PC-9 (cell line): ENCODE data around the gene BMAL1. TPM values are rescaled to one million over a fixed set of nuclear protein-coding genes. Genes with fewer than 3 reads are reported as not detected.

Source experiments
- BruUV-seq: library from RNA; stranded (reverse); fragments of 400-500 nt; replicated peaks from 2 replicates; lab custom pipeline; 2021; lab: Mats Ljungman, UMichigan
- CTCF ChIA-PET: fragments of 300-600 bp; sonication (Branson Sonifier 250); formaldehyde crosslinking; loops from one replicate; lab custom pipeline; 2022; ENCODE audit warnings: antibody characterized with exemption; lab: Charles Lee
- POLR2A ChIA-PET: fragments of 300-600 bp; sonication (Branson Sonifier 250); formaldehyde crosslinking; loops from one replicate; lab custom pipeline; 2022; ENCODE audit warnings: antibody characterized with exemption; ENCODE audit not compliant: unreplicated experiment; lab: Charles Lee
- DNase-seq, 2 experiments: peaks; one replicate each; pipeline versions ENCODE4 v3.0.0 to v3.0.0-alpha.2; 2015 to 2022; ENCODE audit warnings: mixed read lengths in 1 of 2
- H2AFZ ChIP-seq: fragments of 200-600 bp; sonication (generic); 2 replicates; pipeline ENCODE4 v1.8.1; 2017; ENCODE audit warnings: antibody characterized with exemption
- H3F3A ChIP-seq: fragments of 200-600 bp; sonication (generic); 2 replicates; pipeline ENCODE4 v1.8.1; 2017; ENCODE audit warnings: antibody characterized with exemption, mild to moderate bottlenecking, low read depth; ENCODE audit not compliant: insufficient read depth
- H3K27ac ChIP-seq: fragments of 200-600 bp; sonication (generic); 2 replicates; pipeline ENCODE4 v1.6.1; 2016; ENCODE audit warnings: mixed run types
- H3K27me3 ChIP-seq: fragments of 200-600 bp; sonication (generic); 2 replicates; pipeline ENCODE4 v1.6.1; 2016; ENCODE audit warnings: low read depth, mixed run types; ENCODE audit not compliant: insufficient read depth
- H3K36me3 ChIP-seq: fragments of 200-600 bp; sonication (generic); 2 replicates; pipeline ENCODE4 v1.6.1; 2016; ENCODE audit warnings: low read depth, mixed run types
- H3K4me1 ChIP-seq: fragments of 200-600 bp; sonication (generic); replicated peaks from 2 replicates; pipeline ENCODE4 v1.6.1; 2016; ENCODE audit warnings: mixed run types; ENCODE audit not compliant: insufficient read depth
- H3K4me2 ChIP-seq: fragments of 200-600 bp; sonication (generic); 2 replicates; pipeline ENCODE4 v1.6.1; 2017; ENCODE audit warnings: mixed run types
- H3K4me3 ChIP-seq: fragments of 200-600 bp; sonication (generic); 2 replicates; pipeline ENCODE4 v1.6.1; 2016; ENCODE audit warnings: mixed run types
- H3K79me2 ChIP-seq: fragments of 200-600 bp; sonication (generic); 2 replicates; pipeline ENCODE4 v1.6.1; 2017; ENCODE audit warnings: low read depth, mixed run types
- H3K9me2 ChIP-seq: fragments of 200-600 bp; sonication (generic); 2 replicates; pipeline ENCODE4 v1.8.1; 2017; ENCODE audit warnings: mild to moderate bottlenecking; ENCODE audit not compliant: insufficient read depth
- H3K9me3 ChIP-seq: fragments of 200-600 bp; sonication (generic); 2 replicates; pipeline ENCODE4 v1.8.1; 2016; ENCODE audit warnings: low read depth; ENCODE audit not compliant: insufficient read depth
- H4K20me1 ChIP-seq: fragments of 200-600 bp; sonication (generic); 2 replicates; pipeline ENCODE4 v1.8.1; 2017; ENCODE audit not compliant: insufficient read depth
- CTCF ChIP-seq: fragments of 200-600 bp; sonication (generic); conservative IDR thresholded peaks from 2 replicates; pipeline ENCODE4 v1.6.1; 2017; ENCODE audit warnings: mixed run types, antibody characterized with exemption, mild to moderate bottlenecking, moderate library complexity
- EZH2 ChIP-seq: fragments of 200-600 bp; sonication (generic); IDR thresholded peaks from 2 replicates; pipeline ENCODE4 v1.8.0; 2017; ENCODE audit warnings: antibody characterized with exemption, low read depth
- intact Hi-C: fragments of 100-400 bp; cut with micrococcal nuclease; formaldehyde crosslinking; loops from one replicate; pipeline ENCODE4 v1.10.0; 2022; ENCODE audit not compliant: unreplicated experiment
- total RNA-seq: library from RNA; stranded (reverse); gene quantifications from 2 replicates; pipeline ENCODE4 v1.2.3, GENCODE V29; 2021

BMAL1 gene
- total RNA-seq, 1 experiment from 2014 or later, result 15.0 TPM

GRCh38 chr11:13429288-13429687 is 151.7 kb downstream of the BMAL1 start:
- DNase-seq, result no peak
- peaks cover 7% of the 10 kb centered on the region for H3K79me2 ChIP-seq
- no peaks in the 10 kb centered on the region for H3K36me3 ChIP-seq

DNA sequence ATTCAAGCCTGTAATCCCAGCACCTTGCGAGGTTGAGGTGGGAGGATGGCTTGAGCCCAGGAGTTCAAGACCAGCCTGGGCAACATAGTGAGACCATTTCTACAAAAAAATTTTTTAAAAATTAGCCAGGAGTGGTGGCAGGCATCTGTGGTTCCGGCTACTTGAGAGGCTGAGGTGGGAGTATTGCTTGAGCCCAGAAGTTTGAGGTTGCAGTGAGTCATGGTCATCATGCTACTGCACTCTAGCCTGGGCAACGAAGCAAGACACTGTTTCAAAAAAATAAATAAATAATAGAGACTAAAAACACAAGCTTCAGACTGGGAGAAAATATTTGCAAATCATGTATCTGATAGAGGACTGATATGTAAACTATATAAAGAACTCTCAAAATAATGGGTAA is 152.2 kb downstream of the BMAL1 start:
- H3K9me2 ChIP-seq, result no peaks in the 10 kb centered on the region
- no peaks in the 10 kb centered on the region; the same call in 1 of the 2 replicates for H3K9me3 ChIP-seq
- H3K4me3 ChIP-seq, result no peak overlapping the region
- H3K79me2 ChIP-seq, result peaks cover 7% of the 10 kb centered on the region; the same call in 1 of the 2 replicates
- H3F3A ChIP-seq, result no peaks in the 10 kb centered on the region
- 0 out of 2 replicates have a peak, but pooled peaks cover 4% of the 10 kb centered on the region for H3K4me1 ChIP-seq
- ChIA-PET POLR2A (interaction anchor here (0.7 kb wide), 1 partner anchor 44 kb away, joined by 4 read pairs; no protein-coding TSS in a partner anchor), CTCF (no interaction called here)
- no TSS peak for BruUV-seq
- H3K36me3 ChIP-seq, result no peaks in the 10 kb centered on the region
- H3K27ac ChIP-seq, result no peak overlapping the region
- H4K20me1 ChIP-seq, result no peaks in the 10 kb centered on the region
- H3K4me2 ChIP-seq, result no peak overlapping the region
- no peaks in the 10 kb centered on the region for H3K27me3 ChIP-seq
- intact Hi-C loops, result no loop called here
- TF ChIP-seq EZH2 (no peak), CTCF (no peak)
- no peak overlapping the region for H2AFZ ChIP-seq
- no peak for DNase-seq

More at GRCh38 chr11:13429288-13429687, 151.7 kb downstream of the BMAL1 start:
- BruUV-seq, result no TSS peak
- no peaks in the 10 kb centered on the region for H4K20me1 ChIP-seq
- no peaks in the 10 kb centered on the region for H3F3A ChIP-seq
- CTCF ChIA-PET, result no interaction called here
- no peak for TF ChIP-seq EZH2
- H3K9me3 ChIP-seq, result no peaks in the 10 kb centered on the region; the same call in 1 of the 2 replicates
- no peak overlapping the region for H2AFZ ChIP-seq
- H3K4me3 ChIP-seq, result no peak overlapping the region
- H3K4me1 ChIP-seq, result no peaks in the 10 kb centered on the region
- no peaks in the 10 kb centered on the region for H3K27me3 ChIP-seq
- intact Hi-C loops, result no loop called here
- H3K9me2 ChIP-seq, result no peaks in the 10 kb centered on the region
- POLR2A ChIA-PET, result no interaction called here
- H3K4me2 ChIP-seq, result no peak overlapping the region
- no peak overlapping the region for H3K27ac ChIP-seq

GRCh38 chr11:13433437-13433836 is 155.8 kb downstream of the BMAL1 start:
- TF ChIP-seq EZH2 (no peak), CTCF (no peak)
- no peaks in the 10 kb centered on the region for H3K27me3 ChIP-seq
- H4K20me1 ChIP-seq, result no peaks in the 10 kb centered on the region
- H3K4me3 ChIP-seq, result no peak overlapping the region
- CTCF ChIA-PET, result no interaction called here
- H3K36me3 ChIP-seq, result no peaks in the 10 kb centered on the region
- BruUV-seq, result no TSS peak
- no peaks in the 10 kb centered on the region; the same call in 1 of the 2 replicates for H3K9me3 ChIP-seq
- H3K27ac ChIP-seq, result no peak overlapping the region
- H3K4me2 ChIP-seq, result no peak overlapping the region
- peaks cover 3% of the 10 kb centered on the region; the same call in 1 of the 2 replicates for H3K79me2 ChIP-seq
- POLR2A ChIA-PET, result no interaction called here
- intact Hi-C loops, result no loop called here
- no peak for DNase-seq
- 0 out of 2 replicates have a peak, but pooled peaks cover 4% of the 10 kb centered on the region for H3K4me1 ChIP-seq
- H2AFZ ChIP-seq, result no peak overlapping the region
- H3F3A ChIP-seq, result no peaks in the 10 kb centered on the region
- H3K9me2 ChIP-seq, result no peaks in the 10 kb centered on the region
